ENCODE measurements around the gene NF1. TPM values are rescaled to one million over a fixed set of nuclear protein-coding genes. Genes with fewer than 3 reads are reported as not detected.

NF1 gene
- total RNA-seq, 2 experiments from 2014 or later: 34.4 to 36.0 TPM

DNA sequence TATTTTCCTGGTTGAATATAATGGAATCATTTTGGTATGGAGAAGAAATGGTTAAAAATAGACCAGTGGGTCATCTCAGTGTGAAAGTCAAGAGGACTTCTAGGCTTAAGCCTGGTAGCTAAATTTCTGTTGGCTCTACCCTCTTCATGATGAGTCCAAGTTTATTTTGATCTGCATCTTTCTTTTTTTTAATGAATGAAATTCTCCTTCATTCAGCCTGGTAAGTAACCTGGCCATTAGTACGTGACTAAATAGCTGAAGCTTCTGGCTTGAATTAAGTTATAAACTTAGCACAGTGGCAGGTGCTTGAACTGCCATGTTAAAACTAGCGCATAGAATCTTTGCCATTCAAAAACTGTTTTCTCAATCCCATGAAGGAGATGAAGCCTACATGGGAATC lies 28.0 kb downstream of the NF1 start:
- DNase-seq: no peak
- POLR2A ChIA-PET: no interaction called here
- H3K27ac Mint-ChIP-seq: no peak overlapping the region
- no peaks in the 10 kb centered on the region for H3K27me3 Mint-ChIP-seq
- no peak overlapping the region for H3K4me3 Mint-ChIP-seq
- H3K4me1 Mint-ChIP-seq: peaks cover 1% of the 10 kb centered on the region
- no peak for ATAC-seq (ENCODE audit: low read depth)
- H3K36me3 Mint-ChIP-seq: peaks cover 5% of the 10 kb centered on the region
- no peaks in the 10 kb centered on the region for H3K9me3 Mint-ChIP-seq

DNA sequence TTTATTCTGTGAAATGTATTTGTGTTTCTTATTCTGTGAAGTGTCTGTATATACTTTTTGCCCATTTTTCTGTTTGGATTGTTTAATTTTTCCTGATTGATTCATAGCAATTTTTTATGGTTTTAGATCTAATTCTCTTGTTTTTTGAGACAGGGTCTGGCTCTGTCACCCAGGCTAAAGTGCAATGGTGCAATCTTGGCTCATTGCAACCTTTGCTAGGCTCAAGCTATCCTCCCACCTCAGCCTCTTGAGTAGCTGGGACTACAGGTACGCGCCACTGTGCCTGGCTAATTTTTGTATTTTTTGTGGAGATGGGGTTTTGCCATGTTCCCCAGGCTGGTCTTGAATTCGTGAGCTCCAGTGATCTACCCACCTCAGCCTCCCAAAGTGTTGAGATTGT lies 31.5 kb downstream of the NF1 start:
- POLR2A ChIA-PET: no interaction called here
- no peaks in the 10 kb centered on the region for H3K9me3 Mint-ChIP-seq
- H3K36me3 Mint-ChIP-seq: peaks cover 1% of the 10 kb centered on the region
- ATAC-seq (ENCODE audit: low read depth): no peak
- DNase-seq: no peak
- H3K27ac Mint-ChIP-seq: no peak overlapping the region
- no peaks in the 10 kb centered on the region for H3K27me3 Mint-ChIP-seq
- H3K4me3 Mint-ChIP-seq: no peak overlapping the region
- H3K4me1 Mint-ChIP-seq: peaks cover 1% of the 10 kb centered on the region

DNA sequence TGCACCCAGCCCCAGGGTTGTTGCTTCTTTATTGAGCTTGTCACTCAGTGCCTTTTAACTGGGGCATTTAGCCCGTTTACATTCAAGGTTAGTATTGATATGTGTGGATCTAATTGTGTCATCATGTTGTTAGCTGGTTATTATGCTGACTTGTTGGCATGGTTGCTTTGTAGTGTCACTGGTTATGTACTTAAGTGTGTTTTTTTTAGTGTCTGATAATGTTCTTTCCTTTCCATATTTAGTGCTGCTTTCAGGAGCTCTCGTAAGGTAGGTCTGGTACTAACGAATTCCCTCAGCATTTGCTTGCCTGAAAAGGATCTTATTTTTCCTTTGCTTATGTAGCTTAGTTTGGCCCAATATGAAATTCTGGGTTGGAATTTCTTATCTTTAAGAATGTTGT lies 33.5 kb downstream of the NF1 start:
- DNase-seq (no peak), ATAC-seq (ENCODE audit: low read depth) (no peak)
- POLR2A ChIA-PET: no interaction called here
- no peaks in the 10 kb centered on the region for H3K9me3 Mint-ChIP-seq
- H3K4me3 Mint-ChIP-seq: no peak overlapping the region
- peaks cover 1% of the 10 kb centered on the region for H3K4me1 Mint-ChIP-seq
- H3K27me3 Mint-ChIP-seq: no peaks in the 10 kb centered on the region
- H3K36me3 Mint-ChIP-seq: peaks cover 1% of the 10 kb centered on the region
- no peak overlapping the region for H3K27ac Mint-ChIP-seq

DNA sequence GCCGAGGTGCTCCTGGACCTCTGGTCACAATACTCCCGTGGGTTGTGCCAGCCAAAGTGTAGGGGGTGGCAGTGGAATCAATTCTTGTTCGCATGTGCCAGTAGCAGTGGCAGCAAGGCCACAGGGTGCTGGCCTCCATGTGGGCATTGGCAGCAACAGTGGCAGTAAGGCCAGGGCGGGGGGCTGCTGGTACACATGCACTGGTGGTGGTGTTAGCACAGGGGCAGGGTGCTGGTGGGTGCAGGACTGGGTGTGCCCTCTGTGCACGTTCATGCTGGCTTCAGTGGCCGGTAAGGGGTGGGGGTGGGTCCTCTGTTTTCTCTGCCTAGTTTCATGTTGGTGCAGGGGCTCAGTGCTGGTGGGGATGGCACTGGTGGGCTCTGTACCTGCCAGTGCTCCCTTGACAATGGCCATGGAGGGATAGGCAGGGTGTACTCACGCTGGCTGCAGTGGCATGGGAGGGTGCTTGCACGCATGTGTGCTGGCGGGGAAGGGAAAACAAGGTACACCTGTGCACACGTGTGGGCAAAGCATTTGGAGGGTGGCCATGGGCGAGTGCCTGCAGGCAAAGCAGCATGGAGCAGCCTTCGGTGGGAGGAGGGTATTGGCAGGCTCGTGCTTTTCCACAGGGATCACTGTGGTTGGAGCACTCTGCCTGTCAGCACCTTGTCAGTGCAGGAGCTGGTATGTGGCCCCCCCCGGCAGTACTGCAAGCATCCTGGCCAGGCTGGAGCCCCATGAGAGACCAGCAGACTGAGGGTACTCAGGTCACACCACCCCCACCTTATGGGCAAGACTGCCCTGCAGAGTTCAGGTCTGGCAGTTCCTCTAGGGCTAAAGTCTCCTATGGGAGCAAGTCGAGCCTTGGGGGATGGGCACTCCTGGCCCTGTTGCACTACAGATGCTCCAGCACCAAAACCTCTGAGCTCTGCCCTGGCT lies 35.8 kb downstream of the NF1 start:
- no peaks in the 10 kb centered on the region for H3K9me3 Mint-ChIP-seq
- DNase-seq (no peak), ATAC-seq (ENCODE audit: low read depth) (no peak)
- H3K36me3 Mint-ChIP-seq: peaks cover 1% of the 10 kb centered on the region
- POLR2A ChIA-PET: no interaction called here
- no peak overlapping the region for H3K27ac Mint-ChIP-seq
- no peak overlapping the region for H3K4me3 Mint-ChIP-seq
- H3K27me3 Mint-ChIP-seq: no peaks in the 10 kb centered on the region
- peaks cover 1% of the 10 kb centered on the region for H3K4me1 Mint-ChIP-seq

DNA sequence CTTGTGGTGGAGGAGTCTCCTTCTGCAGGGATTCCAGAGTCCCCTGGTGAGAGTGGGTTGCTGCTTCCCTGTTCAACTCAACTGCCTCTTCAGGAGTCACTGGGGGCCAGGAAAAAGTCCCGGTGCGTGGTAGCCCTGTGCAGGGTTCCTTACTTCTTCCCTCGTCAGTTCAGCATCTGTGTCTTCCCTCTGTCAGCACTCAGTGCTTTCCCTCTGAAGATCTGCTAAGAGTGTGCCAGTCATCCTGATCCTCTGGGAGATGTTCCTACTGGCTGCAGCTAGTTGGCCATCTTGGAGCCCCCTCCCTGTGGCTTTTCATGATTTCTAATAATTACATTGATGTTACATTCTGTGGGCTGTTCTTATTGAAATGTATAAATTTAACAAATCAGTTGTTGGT lies 36.5 kb downstream of the NF1 start:
- ATAC-seq (ENCODE audit: low read depth) (no peak), DNase-seq (no peak)
- POLR2A ChIA-PET: no interaction called here
- Mint-ChIP-seq H3K27me3 (no peaks in the 10 kb centered on the region), H3K4me1 (peaks cover 1% of the 10 kb centered on the region), H3K4me3 (no peak overlapping the region), H3K9me3 (no peaks in the 10 kb centered on the region), H3K36me3 (peaks cover 5% of the 10 kb centered on the region), H3K27ac (no peak overlapping the region)

DNA sequence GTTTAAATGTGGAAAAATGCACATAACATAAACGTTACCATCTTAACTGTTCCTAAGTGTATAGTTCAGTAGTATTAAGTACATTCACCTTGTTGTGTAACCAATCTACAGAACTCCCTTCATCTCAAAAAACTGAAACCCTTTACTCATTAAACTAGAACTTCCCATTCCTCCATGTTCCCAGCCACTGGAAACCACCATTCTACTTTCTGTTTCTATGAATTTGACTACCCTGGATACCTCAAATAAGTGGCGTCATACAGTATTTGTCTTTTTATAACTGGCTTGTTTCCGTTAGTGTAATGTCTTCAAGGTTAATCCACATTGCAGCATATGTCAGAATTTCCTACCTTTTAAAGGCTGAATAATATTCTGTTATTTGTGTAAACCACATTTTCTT lies 38.2 kb downstream of the NF1 start:
- peaks cover 6% of the 10 kb centered on the region for H3K36me3 Mint-ChIP-seq
- H3K27me3 Mint-ChIP-seq: no peaks in the 10 kb centered on the region
- no peaks in the 10 kb centered on the region for H3K9me3 Mint-ChIP-seq
- H3K4me3 Mint-ChIP-seq: no peak overlapping the region
- H3K4me1 Mint-ChIP-seq: no peaks in the 10 kb centered on the region
- POLR2A ChIA-PET: no interaction called here
- H3K27ac Mint-ChIP-seq: no peak overlapping the region
- ATAC-seq (ENCODE audit: low read depth) (no peak), DNase-seq (no peak)

DNA sequence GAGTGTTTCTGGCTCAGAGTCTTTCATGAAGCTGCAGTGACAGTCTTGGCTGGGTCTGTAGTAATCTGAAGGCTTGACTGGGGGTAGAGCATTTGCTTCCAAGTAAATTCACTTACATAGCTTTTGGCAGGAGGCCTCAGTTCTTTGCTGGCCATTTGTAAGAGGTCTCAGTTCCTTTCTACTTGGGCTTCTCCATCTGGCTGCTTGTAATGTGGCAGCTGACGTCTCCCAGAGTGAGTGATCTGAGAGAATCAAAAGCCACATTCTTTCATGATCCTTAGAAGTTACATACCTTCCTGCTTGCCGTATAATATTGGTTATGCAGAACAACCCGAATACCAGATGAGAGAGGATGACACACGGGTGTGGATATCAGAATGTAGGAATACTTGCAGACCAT lies 39.8 kb downstream of the NF1 start:
- Mint-ChIP-seq H3K36me3 (peaks cover 8% of the 10 kb centered on the region), H3K27me3 (no peaks in the 10 kb centered on the region), H3K4me1 (no peaks in the 10 kb centered on the region), H3K27ac (no peak overlapping the region), H3K9me3 (no peaks in the 10 kb centered on the region), H3K4me3 (no peak overlapping the region)
- DNase-seq (no peak), ATAC-seq (ENCODE audit: low read depth) (no peak)
- POLR2A ChIA-PET: no interaction called here

DNA sequence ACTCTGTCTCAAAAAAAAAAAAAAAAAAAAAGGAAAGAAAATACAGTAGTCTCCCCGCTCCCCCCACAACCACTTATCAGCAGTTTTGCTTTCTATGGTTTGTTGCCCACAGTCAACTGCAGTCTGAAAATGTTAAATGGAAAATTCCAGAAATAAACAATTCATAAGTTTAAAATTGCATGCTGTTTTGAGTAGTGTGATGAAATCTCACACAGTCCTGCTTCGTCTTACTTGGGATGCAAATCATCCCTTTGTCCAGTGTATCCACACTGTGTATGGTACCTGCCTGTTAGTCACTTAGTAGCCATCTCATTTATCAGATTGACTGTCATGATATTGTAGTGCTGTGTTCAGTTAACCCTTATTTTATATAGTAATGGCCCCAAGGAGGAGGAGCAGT lies 41.5 kb downstream of the NF1 start:
- POLR2A ChIA-PET: no interaction called here
- H3K27me3 Mint-ChIP-seq: no peaks in the 10 kb centered on the region
- no peak for ATAC-seq (ENCODE audit: low read depth)

DNA sequence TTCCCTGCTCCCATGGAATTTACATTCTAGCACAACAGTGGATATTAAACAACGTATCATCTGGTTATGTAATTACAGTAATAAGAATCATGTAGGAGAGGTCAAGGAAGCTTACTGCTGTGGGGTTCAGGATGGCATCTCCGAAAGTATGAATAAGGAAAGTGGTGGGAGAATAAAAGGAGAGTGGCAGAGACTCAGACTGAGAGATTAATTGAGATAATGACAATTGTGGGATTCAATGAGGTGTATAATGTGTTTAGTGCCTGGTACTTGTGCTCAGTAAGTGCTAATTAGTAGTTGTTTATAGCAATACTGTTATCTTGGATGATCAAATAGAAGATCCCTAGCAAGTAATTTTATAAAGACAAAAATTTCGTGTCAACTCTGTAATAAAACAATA lies 45.3 kb downstream of the NF1 start:
- POLR2A ChIA-PET: no interaction called here
- H3K9me3 Mint-ChIP-seq: no peaks in the 10 kb centered on the region
- no peak overlapping the region for H3K4me3 Mint-ChIP-seq
- DNase-seq: no peak
- no peaks in the 10 kb centered on the region for H3K27me3 Mint-ChIP-seq
- H3K27ac Mint-ChIP-seq: no peak overlapping the region
- H3K4me1 Mint-ChIP-seq: peaks cover 4% of the 10 kb centered on the region
- ATAC-seq (ENCODE audit: low read depth): no peak
- peaks cover 9% of the 10 kb centered on the region for H3K36me3 Mint-ChIP-seq

More for the DNA sequence above, 41.5 kb downstream of the NF1 start:
- Mint-ChIP-seq H3K4me3 (no peak overlapping the region), H3K36me3 (peaks cover 9% of the 10 kb centered on the region), H3K27ac (no peak overlapping the region), H3K9me3 (no peaks in the 10 kb centered on the region), H3K4me1 (no peaks in the 10 kb centered on the region)
- DNase-seq: no peak

DNA sequence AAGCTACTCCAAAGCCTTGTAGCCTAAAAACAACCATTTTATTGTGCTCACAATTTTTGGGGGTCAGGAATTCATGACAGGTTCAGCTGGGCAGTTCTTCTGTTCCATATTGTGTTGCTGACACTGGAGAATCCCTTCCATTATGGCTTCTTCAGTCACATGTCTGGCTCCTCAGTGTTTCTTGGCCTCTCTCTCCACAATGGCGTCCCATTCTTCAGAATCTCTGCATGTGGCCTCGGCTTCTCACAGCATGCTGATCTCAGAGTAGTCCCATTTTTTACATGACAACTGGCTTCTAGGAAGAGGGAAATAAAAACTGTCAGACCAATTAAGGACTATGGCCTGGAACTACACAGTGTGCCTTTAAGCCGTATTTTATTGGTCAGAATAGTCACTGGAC lies 49.7 kb downstream of the NF1 start:
- Mint-ChIP-seq H3K27ac (no peak overlapping the region), H3K4me1 (peaks cover 4% of the 10 kb centered on the region), H3K9me3 (no peaks in the 10 kb centered on the region), H3K27me3 (no peaks in the 10 kb centered on the region), H3K36me3 (peaks cover 7% of the 10 kb centered on the region), H3K4me3 (no peak overlapping the region)
- POLR2A ChIA-PET: no interaction called here
- DNase-seq (no peak), ATAC-seq (ENCODE audit: low read depth) (no peak)

DNA sequence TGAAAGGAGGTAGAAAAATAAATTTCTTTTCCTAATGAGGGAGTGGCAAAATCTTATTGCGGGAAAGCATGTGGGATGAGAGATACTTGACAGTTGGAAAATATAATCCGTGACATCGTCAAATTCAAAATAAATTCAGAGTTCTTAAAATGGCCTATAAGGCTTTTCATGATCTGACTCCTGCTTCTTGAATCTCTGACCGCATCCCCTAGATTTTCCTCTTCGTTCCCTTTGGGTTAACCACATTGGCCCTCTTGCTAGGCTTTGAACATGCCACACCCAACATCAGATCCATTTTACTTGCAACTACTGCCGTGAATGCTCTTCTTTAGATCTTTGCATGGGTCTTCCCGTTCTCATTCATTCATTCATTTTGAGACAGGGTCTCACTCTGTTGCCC lies 50.1 kb downstream of the NF1 start:
- POLR2A ChIA-PET: no interaction called here
- H3K27me3 Mint-ChIP-seq: no peaks in the 10 kb centered on the region
- H3K9me3 Mint-ChIP-seq: no peaks in the 10 kb centered on the region
- H3K4me3 Mint-ChIP-seq: no peak overlapping the region
- DNase-seq (no peak), ATAC-seq (ENCODE audit: low read depth) (no peak)
- H3K4me1 Mint-ChIP-seq: peaks cover 4% of the 10 kb centered on the region
- H3K27ac Mint-ChIP-seq: no peak overlapping the region
- H3K36me3 Mint-ChIP-seq: peaks cover 5% of the 10 kb centered on the region

DNA sequence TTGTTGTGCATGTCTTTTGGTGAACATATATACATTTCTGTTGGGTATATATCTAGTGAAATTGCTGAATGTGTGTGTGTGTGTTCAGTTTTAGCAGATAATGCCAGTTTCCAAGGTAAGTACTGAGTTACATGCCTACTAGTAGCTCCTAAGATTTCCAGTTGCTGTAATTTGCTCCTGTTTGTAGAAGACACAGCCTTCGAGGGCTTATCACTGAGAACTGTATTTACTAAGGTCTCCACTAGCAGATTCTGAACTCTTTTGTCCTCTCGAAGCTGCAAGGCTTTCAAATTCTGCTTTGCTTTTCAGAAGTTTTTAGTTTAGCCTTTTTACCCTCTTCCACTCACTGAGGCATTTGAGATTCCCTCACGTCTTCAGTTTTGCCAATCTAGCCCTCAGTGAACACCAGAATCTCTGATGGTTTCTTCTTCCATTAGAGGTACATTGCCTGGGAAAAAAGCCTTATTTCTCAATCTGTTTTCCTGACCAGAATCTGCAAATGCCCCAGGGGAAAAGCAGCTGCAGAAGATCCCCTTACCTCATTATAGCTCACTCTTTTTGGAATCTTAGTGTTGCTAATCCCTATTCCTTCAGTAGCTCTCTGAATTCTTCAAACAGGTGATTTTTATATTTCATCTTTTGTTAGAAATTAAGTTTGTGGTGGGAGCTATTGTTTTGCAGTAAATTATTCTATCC lies 52.9 kb downstream of the NF1 start:
- Mint-ChIP-seq H3K27me3 (no peaks in the 10 kb centered on the region), H3K9me3 (no peaks in the 10 kb centered on the region), H3K36me3 (peaks cover 5% of the 10 kb centered on the region), H3K4me1 (peaks cover 3% of the 10 kb centered on the region), H3K27ac (no peak overlapping the region), H3K4me3 (no peak overlapping the region)
- ATAC-seq (ENCODE audit: low read depth) (no peak), DNase-seq (no peak)
- POLR2A ChIA-PET: no interaction called here

DNA sequence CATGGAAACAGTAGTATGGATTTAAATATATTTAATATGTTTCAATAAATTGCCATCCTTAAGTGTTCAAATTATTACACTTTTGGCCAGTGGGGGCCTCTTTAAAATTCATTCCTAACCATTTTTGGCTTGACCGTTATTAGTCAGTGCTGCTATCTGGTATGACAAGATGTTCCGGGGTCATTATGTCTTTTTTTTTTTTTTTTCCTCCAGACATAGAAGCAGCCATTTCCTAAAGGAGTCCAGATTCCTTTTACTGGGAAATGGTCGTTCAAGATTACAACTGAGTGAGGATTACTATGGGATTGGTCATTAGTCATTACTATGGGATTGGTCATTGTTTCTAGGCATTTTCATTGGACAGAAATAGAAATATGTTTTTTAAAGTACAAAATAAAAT lies 53.4 kb downstream of the NF1 start:
- no peak overlapping the region for H3K4me3 Mint-ChIP-seq
- peaks cover 6% of the 10 kb centered on the region for H3K36me3 Mint-ChIP-seq
- POLR2A ChIA-PET: no interaction called here
- peaks cover 1% of the 10 kb centered on the region for H3K9me3 Mint-ChIP-seq
- ATAC-seq (ENCODE audit: low read depth) (no peak), DNase-seq (no peak)
- no peaks in the 10 kb centered on the region for H3K27me3 Mint-ChIP-seq
- H3K27ac Mint-ChIP-seq: no peak overlapping the region
- H3K4me1 Mint-ChIP-seq: peaks cover 3% of the 10 kb centered on the region

DNA sequence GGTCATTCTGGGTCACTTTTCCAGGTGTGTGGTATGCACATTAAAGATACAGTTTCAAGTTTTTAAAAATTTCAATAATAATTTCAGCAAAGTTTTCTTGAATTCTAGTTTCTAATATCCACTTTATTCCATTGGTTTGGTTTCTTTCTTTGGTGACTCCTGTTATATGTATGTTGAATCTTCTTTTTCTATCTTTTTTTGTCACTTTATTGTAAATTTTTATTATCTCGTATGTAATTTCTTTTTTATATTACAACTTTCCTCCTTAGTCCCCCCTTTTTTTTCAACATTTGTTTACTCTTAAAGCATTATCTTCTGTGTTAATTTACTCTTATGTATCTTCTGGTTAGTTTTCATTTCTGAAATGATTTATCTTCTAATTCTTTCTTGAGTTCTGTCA lies 57.5 kb downstream of the NF1 start:
- POLR2A ChIA-PET: no interaction called here
- H3K4me1 Mint-ChIP-seq: no peaks in the 10 kb centered on the region
- peaks cover 1% of the 10 kb centered on the region for H3K9me3 Mint-ChIP-seq
- no peak overlapping the region for H3K4me3 Mint-ChIP-seq
- ATAC-seq (ENCODE audit: low read depth) (no peak), DNase-seq (no peak)
- no peaks in the 10 kb centered on the region for H3K27me3 Mint-ChIP-seq
- H3K27ac Mint-ChIP-seq: no peak overlapping the region
- peaks cover 7% of the 10 kb centered on the region for H3K36me3 Mint-ChIP-seq
